HEK293 (cell line): ENCODE results near the gene TRAF2.

ENCODE experiments used
- BCL11A ChIP-seq: fragments of 450-650 bp; formaldehyde crosslinking; IDR thresholded peaks from 2 replicates; pipeline ENCODE4 v1.5.1; 2016; ENCODE audit warnings: low read depth, missing biosample characterization, missing genetic modification characterization
- EGR2 ChIP-seq: fragments of 450-650 bp; formaldehyde crosslinking; IDR thresholded peaks from 2 replicates; pipeline ENCODE4 v1.5.1; 2016; ENCODE audit warnings: low read depth, missing biosample characterization, missing genetic modification characterization
- FEZF1 ChIP-seq: fragments of 450-650 bp; formaldehyde crosslinking; IDR thresholded peaks from 2 replicates; pipeline ENCODE4 v1.5.1; 2016; ENCODE audit warnings: missing biosample characterization, missing genetic modification characterization
- GLI4 ChIP-seq: fragments of 450-650 bp; formaldehyde crosslinking; IDR thresholded peaks from 2 replicates; pipeline ENCODE4 v1.5.1; 2016; ENCODE audit warnings: missing biosample characterization, missing genetic modification characterization
- GLIS2 ChIP-seq: fragments of 450-650 bp; formaldehyde crosslinking; IDR thresholded peaks from 2 replicates; pipeline ENCODE4 v1.5.1; 2016; ENCODE audit warnings: missing biosample characterization, missing genetic modification characterization
- HOXD13 ChIP-seq: sonication (generic); formaldehyde crosslinking; IDR thresholded peaks from 2 replicates; pipeline ENCODE4 v1.8.0; 2022; ENCODE audit warnings: missing genetic modification reagents, borderline replicate concordance
- KLF16 ChIP-seq: fragments of 450-650 bp; formaldehyde crosslinking; IDR thresholded peaks from 2 replicates; pipeline ENCODE4 v1.5.1; 2017; ENCODE audit warnings: missing biosample characterization, missing genetic modification characterization
- KLF7 ChIP-seq: fragments of 450-650 bp; formaldehyde crosslinking; IDR thresholded peaks from 2 replicates; pipeline ENCODE4 v1.5.1; 2016; ENCODE audit warnings: missing biosample characterization, missing genetic modification characterization, borderline replicate concordance
- KLF8 ChIP-seq: fragments of 450-650 bp; formaldehyde crosslinking; IDR thresholded peaks from 2 replicates; pipeline ENCODE4 v1.5.1; 2016; ENCODE audit warnings: missing biosample characterization, missing genetic modification characterization
- MYNN ChIP-seq: fragments of 450-650 bp; formaldehyde crosslinking; IDR thresholded peaks from 2 replicates; pipeline ENCODE4 v1.5.1; 2016; ENCODE audit warnings: missing biosample characterization, missing genetic modification characterization, borderline replicate concordance
- OSR2 ChIP-seq: fragments of 450-650 bp; formaldehyde crosslinking; IDR thresholded peaks from 2 replicates; pipeline ENCODE4 v1.5.1; 2016; ENCODE audit warnings: missing biosample characterization, missing genetic modification characterization
- SETDB1 ChIP-seq: IDR thresholded peaks from one replicate; pipeline ENCODE4 v1.6.1; 2017; ENCODE audit warnings: mild to moderate bottlenecking, low read length, moderate library complexity, mixed read lengths; ENCODE audit not compliant: insufficient read length
- ZBTB1 ChIP-seq: fragments of 450-650 bp; formaldehyde crosslinking; IDR thresholded peaks from 2 replicates; pipeline ENCODE4 v1.5.1; 2016; ENCODE audit warnings: missing biosample characterization, missing genetic modification characterization
- ZBTB10 ChIP-seq: fragments of 450-650 bp; formaldehyde crosslinking; IDR thresholded peaks from 2 replicates; pipeline ENCODE4 v1.5.1; 2016; ENCODE audit warnings: missing biosample characterization, missing genetic modification characterization
- ZIC2 ChIP-seq: fragments of 450-650 bp; formaldehyde crosslinking; IDR thresholded peaks from 2 replicates; pipeline ENCODE4 v1.5.1; 2016; ENCODE audit warnings: missing biosample characterization, missing genetic modification characterization
- ZNF112 ChIP-seq: fragments of 450-650 bp; formaldehyde crosslinking; IDR thresholded peaks from 2 replicates; pipeline ENCODE4 v1.5.0; 2017; ENCODE audit warnings: missing biosample characterization, missing genetic modification characterization
- ZNF169 ChIP-seq: fragments of 450-650 bp; formaldehyde crosslinking; IDR thresholded peaks from 2 replicates; pipeline ENCODE4 v1.5.1; 2016; ENCODE audit warnings: missing biosample characterization, missing genetic modification characterization
- ZNF175 ChIP-seq: fragments of 450-650 bp; formaldehyde crosslinking; IDR thresholded peaks from 2 replicates; pipeline ENCODE4 v1.5.1; 2016; ENCODE audit warnings: missing biosample characterization, missing genetic modification characterization
- ZNF23 ChIP-seq: fragments of 450-650 bp; formaldehyde crosslinking; IDR thresholded peaks from 2 replicates; pipeline ENCODE4 v1.5.1; 2016; ENCODE audit warnings: missing biosample characterization, missing genetic modification characterization, borderline replicate concordance
- ZNF24 ChIP-seq: fragments of 450-650 bp; formaldehyde crosslinking; IDR thresholded peaks from 2 replicates; pipeline ENCODE4 v1.5.1; 2016; ENCODE audit warnings: missing biosample characterization, missing genetic modification characterization
- ZNF324 ChIP-seq: fragments of 450-650 bp; formaldehyde crosslinking; IDR thresholded peaks from 2 replicates; pipeline ENCODE4 v1.5.1; 2016; ENCODE audit warnings: missing biosample characterization, missing genetic modification characterization
- ZNF350 ChIP-seq: fragments of 450-650 bp; formaldehyde crosslinking; IDR thresholded peaks from 2 replicates; pipeline ENCODE4 v1.5.0; 2017; ENCODE audit warnings: missing biosample characterization, mild to moderate bottlenecking, missing genetic modification characterization
- ZNF354C ChIP-seq: fragments of 450-650 bp; formaldehyde crosslinking; IDR thresholded peaks from 2 replicates; pipeline ENCODE4 v1.5.1; 2016; ENCODE audit warnings: missing biosample characterization, missing genetic modification characterization, low read depth, borderline replicate concordance
- ZNF391 ChIP-seq: fragments of 450-650 bp; formaldehyde crosslinking; IDR thresholded peaks from 2 replicates; pipeline ENCODE4 v1.5.1; 2016; ENCODE audit warnings: low read depth, missing biosample characterization, missing genetic modification characterization, borderline replicate concordance
- ZNF423 ChIP-seq: fragments of 450-650 bp; formaldehyde crosslinking; IDR thresholded peaks from 2 replicates; pipeline ENCODE4 v1.5.1; 2016; ENCODE audit warnings: missing biosample characterization, missing genetic modification characterization
- ZNF529 ChIP-seq: fragments of 450-650 bp; formaldehyde crosslinking; IDR thresholded peaks from 2 replicates; pipeline ENCODE4 v1.5.1; 2017; ENCODE audit warnings: missing genetic modification characterization, missing biosample characterization; ENCODE audit not compliant: insufficient replicate concordance
- ZNF558 ChIP-seq: fragments of 450-650 bp; formaldehyde crosslinking; IDR thresholded peaks from 2 replicates; pipeline ENCODE4 v1.5.1; 2016; ENCODE audit warnings: missing biosample characterization, missing genetic modification characterization
- ZNF560 ChIP-seq: fragments of 450-650 bp; formaldehyde crosslinking; IDR thresholded peaks from 2 replicates; pipeline ENCODE4 v1.5.1; 2017; ENCODE audit warnings: missing biosample characterization, missing genetic modification characterization, borderline replicate concordance
- ZNF580 ChIP-seq: fragments of 450-650 bp; formaldehyde crosslinking; IDR thresholded peaks from 2 replicates; pipeline ENCODE4 v1.5.1; 2016; ENCODE audit warnings: missing biosample characterization, missing genetic modification characterization
- ZNF585B ChIP-seq: fragments of 450-650 bp; formaldehyde crosslinking; IDR thresholded peaks from 2 replicates; pipeline ENCODE4 v1.5.1; 2016; ENCODE audit warnings: missing biosample characterization, missing genetic modification characterization
- ZNF621 ChIP-seq: fragments of 450-650 bp; formaldehyde crosslinking; IDR thresholded peaks from 2 replicates; pipeline ENCODE4 v1.5.1; 2017; ENCODE audit warnings: missing biosample characterization, missing genetic modification characterization
- ZNF658 ChIP-seq: fragments of 450-650 bp; formaldehyde crosslinking; IDR thresholded peaks from 2 replicates; pipeline ENCODE4; 2016; ENCODE audit warnings: missing biosample characterization, missing genetic modification characterization
- ZSCAN4 ChIP-seq: fragments of 450-650 bp; formaldehyde crosslinking; IDR thresholded peaks from 2 replicates; pipeline ENCODE4 v1.5.1; 2017; ENCODE audit warnings: missing biosample characterization, missing genetic modification characterization
- TF ChIP-seq, protein P1 (sequence below): fragments of 450-650 bp; formaldehyde crosslinking; IDR thresholded peaks from 2 replicates; pipeline ENCODE4 v1.5.1; 2016; ENCODE audit warnings: missing biosample characterization, missing genetic modification characterization
- TF ChIP-seq, protein P2 (sequence below): sonication (generic); formaldehyde crosslinking; IDR thresholded peaks from 2 replicates; pipeline ENCODE4 v1.8.1; 2022; ENCODE audit warnings: mild to moderate bottlenecking, moderate library complexity, missing genetic modification reagents

The TRAF2 gene

GRCh38 chr9:136848393-136849037 is 37.8 kb upstream of the TRAF2 start (continued):
- TF ChIP-seq ZNF529 (tag by site-specific recombination) (no peak), ZNF585B (tag by site-specific recombination) (no peak), ZNF391 (tag by site-specific recombination) (no peak), ZBTB1 (tag by site-specific recombination) (peak; percentile 53; the same call in 1 of the 2 replicates), ZNF621 (tag by site-specific recombination) (no peak), OSR2 (tag by site-specific recombination) (0 out of 2 replicates have a peak, but pooled peaks have one; percentile 7), EGR2 (tag by site-specific recombination) (no peak), BCL11A (tag by site-specific recombination) (0 out of 2 replicates have a peak, but pooled peaks have one; percentile 0), ZIC2 (tag by site-specific recombination) (no peak), ZNF580 (tag by site-specific recombination) (no peak), HOXD13 (CRISPR knock-in tag) (no peak), KLF7 (no peak; the same call in 1 of the 2 replicates), ZBTB10 (tag by site-specific recombination) (peak; percentile 62), GLI4 (tag by site-specific recombination) (no peak), ZNF354C (no peak), SETDB1 (no peak), ZNF558 (tag by site-specific recombination) (no peak), ZNF423 (tag by site-specific recombination) (0 out of 2 replicates have a peak, but pooled peaks have one; percentile 44), ZNF324 (tag by site-specific recombination) (no peak), ZNF112 (tag by site-specific recombination) (no peak), KLF8 (no peak; the same call in 1 of the 2 replicates), ZNF169 (tag by site-specific recombination) (no peak), ZNF175 (tag by site-specific recombination) (no peak), KLF16 (tag by site-specific recombination) (no peak), ZNF24 (tag by site-specific recombination) (no peak), ZNF658 (no peak), ZNF350 (tag by site-specific recombination) (no peak), ZNF23 (tag by site-specific recombination) (no peak), MYNN (tag by site-specific recombination) (no peak), FEZF1 (tag by site-specific recombination) (no peak), ZNF560 (no peak), GLIS2 (tag by site-specific recombination) (peak; percentile 55), ZSCAN4 (no peak)
- TF ChIP-seq, protein P1, sequence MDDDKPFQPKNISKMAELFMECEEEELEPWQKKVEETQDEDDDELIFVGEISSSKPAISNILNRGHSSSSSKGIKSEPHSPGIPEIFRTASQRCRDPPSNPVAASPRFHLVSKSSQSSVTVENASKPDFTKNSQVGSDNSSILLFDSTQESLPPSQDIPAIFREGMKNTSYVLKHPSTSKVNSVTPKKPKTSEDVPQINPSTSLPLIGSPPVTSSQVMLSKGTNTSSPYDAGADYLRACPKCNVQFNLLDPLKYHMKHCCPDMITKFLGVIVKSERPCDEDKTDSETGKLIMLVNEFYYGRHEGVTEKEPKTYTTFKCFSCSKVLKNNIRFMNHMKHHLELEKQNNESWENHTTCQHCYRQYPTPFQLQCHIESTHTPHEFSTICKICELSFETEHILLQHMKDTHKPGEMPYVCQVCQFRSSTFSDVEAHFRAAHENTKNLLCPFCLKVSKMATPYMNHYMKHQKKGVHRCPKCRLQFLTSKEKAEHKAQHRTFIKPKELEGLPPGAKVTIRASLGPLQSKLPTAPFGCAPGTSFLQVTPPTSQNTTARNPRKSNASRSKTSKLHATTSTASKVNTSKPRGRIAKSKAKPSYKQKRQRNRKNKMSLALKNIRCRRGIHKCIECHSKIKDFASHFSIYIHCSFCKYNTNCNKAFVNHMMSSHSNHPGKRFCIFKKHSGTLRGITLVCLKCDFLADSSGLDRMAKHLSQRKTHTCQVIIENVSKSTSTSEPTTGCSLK (tag by site-specific recombination), result no peak
- TF ChIP-seq, protein P2, sequence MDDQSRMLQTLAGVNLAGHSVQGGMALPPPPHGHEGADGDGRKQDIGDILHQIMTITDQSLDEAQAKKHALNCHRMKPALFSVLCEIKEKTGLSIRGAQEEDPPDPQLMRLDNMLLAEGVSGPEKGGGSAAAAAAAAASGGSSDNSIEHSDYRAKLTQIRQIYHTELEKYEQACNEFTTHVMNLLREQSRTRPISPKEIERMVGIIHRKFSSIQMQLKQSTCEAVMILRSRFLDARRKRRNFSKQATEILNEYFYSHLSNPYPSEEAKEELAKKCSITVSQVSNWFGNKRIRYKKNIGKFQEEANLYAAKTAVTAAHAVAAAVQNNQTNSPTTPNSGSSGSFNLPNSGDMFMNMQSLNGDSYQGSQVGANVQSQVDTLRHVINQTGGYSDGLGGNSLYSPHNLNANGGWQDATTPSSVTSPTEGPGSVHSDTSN, result 0 out of 2 replicates have a peak, but pooled peaks have one; percentile 3
